ENCODE results near the gene STARD7. TPM values are rescaled to one million over a fixed set of nuclear protein-coding genes. Genes with fewer than 3 reads are reported as not detected.
A peak's percentile ranks its signal among the peaks of the same experiment; 100 is the strongest.

The STARD7 gene
- total and polyA plus RNA-seq, 10 of the 15 experiments (the other 5 are each of a cell fraction or from before 2014, with no cell fraction given): 85.4 to 237 (median 153) TPM

DNA sequence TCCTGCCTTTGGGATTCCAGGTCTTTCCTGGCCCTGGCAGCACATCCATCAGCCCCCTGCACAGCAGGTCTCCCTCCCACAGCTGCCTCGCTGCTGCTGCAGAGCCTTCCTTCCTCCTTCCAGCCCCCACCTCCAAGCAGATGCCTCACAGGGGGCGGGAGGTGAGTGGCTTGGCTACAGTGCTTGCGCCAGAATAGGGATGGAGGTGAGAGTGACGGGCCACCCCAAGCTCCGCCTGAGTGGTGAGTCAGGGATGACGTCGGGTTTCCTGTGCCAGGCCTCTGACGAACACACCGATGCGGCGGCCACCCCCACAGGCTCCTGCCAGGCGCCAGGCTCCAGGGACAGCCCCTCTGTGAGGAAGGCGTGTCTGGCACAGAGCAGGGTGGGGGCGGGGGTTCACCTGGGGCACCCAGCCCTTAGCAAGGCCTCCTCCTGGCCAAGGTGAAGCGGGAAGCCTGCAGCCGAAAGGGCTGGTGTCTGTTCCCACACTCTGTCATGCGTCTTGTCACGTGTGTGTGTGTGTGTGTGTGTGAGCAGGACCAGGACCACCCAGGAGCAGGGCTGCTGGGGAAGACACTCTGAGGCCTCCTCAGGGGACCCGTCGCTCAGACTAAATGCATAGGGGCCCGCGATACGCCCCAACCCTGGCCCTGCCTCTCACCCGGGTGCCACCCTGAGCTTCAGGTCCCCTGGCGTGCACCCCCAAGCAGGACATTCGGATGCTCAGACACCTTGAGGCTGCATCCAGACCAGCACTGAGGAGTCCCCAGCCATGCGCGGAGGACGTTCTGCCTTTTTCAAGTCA is 60.0 kb downstream of the STARD7 start:
- peak; percentile 52 for ATAC-seq
- ChIA-PET POLR2A (interaction anchor here (0.5 to 9.5 kb wide), 6 partner anchors 9 to 172 kb away, joined by 3 to 161 read pairs (median 5); no protein-coding TSS in a partner anchor), SMC1A (ENCODE audit: uncharacterized antibody, unreplicated experiment) (interaction anchor here (0.6 to 14.4 kb wide), 5 partner anchors 10 to 340 kb away, joined by 3 to 338 read pairs (median 52); partner anchors contain the start of gene ASTL), RAD21 (ENCODE audit: unreplicated experiment) (interaction anchor here (0.9 to 18.1 kb wide), 6 partner anchors 9 to 379 kb away, joined by 3 to 463 read pairs (median 34); partner anchors contain the start of gene ASTL), CTCF (interaction anchor here (0.6 to 14.4 kb wide), 6 partner anchors 9 to 113 kb away, joined by 3 to 535 read pairs (median 24); no protein-coding TSS in a partner anchor)
- Histone ChIP-seq H3K9me3 (replicated peaks; ENCODE audit: control insufficient read depth, insufficient read depth, low read length) (no peaks in the 10 kb centered on the region), H3K9ac (ENCODE audit: control insufficient read depth, insufficient read depth, low read length) (peak overlapping the region; percentile 49), H3K27me3 (replicated peaks in 1 of 2; ENCODE audit: control insufficient read depth in 2 of 2, insufficient read depth in 2 of 2, low read length in 1 of 2) (no peaks in the 10 kb centered on the region), H3K4me3 (no peak overlapping the region; the same call in 1 of the 2 replicates), H3K4me2 (ENCODE audit: control insufficient read depth, insufficient read depth) (peak overlapping the region; percentile 85), H4K20me1 (ENCODE audit: control insufficient read depth, insufficient read depth) (no peaks in the 10 kb centered on the region), H3K4me1 (ENCODE audit: control insufficient read depth, insufficient read depth, low read length) (peaks cover 37% of the 10 kb centered on the region), H3K79me2 (ENCODE audit: control insufficient read depth, insufficient read depth, low read length) (peaks cover 19% of the 10 kb centered on the region), H3K36me3 (ENCODE audit: control insufficient read depth in 2 of 2, insufficient read depth in 2 of 2, low read length in 1 of 2) (peaks cover 3 to 5% of the 10 kb centered on the region in 2 experiments; a peak in 1 of 4 replicates), H3K27ac (ENCODE audit: control insufficient read depth, insufficient read depth) (peak overlapping the region; percentile 89), H2AFZ (ENCODE audit: control insufficient read depth, low read depth, low read length) (peak overlapping the region; percentile 76)
- 19% methylated on average over 29 of the region's 29 CpGs for WGBS (ENCODE audit: insufficient coverage, insufficient replicate concordance, low lambda C conversion rate, missing lambda C conversion rate)
- peak; percentile 74 for DNase-seq (ENCODE audit: low read depth, low spot score)
- BruUV-seq (replicated peaks): no TSS peak
- intact Hi-C loops (cut with micrococcal nuclease; ENCODE audit: unreplicated experiment) (loop anchor here (5.0 kb wide), 2 partner anchors 189 to 379 kb away; partner anchors contain the start of gene NCAPH), in situ Hi-C loops (cut with MboI) (no loop called here)
- FAIRE-seq: peak; percentile 59
- TF ChIP-seq NR2C1 (IDR thresholded peaks at IDR 0.05): no peak
- TF ChIP-seq IRF4 (IDR thresholded peaks at IDR 0.05; ENCODE audit: low read depth, low read length): no peak
- TF ChIP-seq JUND (IDR thresholded peaks at IDR 0.05; ENCODE audit: low read depth, low read length): peak; percentile 78
- peak; percentile 76 to 87; a peak in 3 of 4 replicates for TF ChIP-seq IKZF2 (IDR thresholded peaks at IDR 0.05)
- TF ChIP-seq, protein P1, sequence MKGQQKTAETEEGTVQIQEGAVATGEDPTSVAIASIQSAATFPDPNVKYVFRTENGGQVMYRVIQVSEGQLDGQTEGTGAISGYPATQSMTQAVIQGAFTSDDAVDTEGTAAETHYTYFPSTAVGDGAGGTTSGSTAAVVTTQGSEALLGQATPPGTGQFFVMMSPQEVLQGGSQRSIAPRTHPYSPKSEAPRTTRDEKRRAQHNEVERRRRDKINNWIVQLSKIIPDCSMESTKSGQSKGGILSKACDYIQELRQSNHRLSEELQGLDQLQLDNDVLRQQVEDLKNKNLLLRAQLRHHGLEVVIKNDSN (IDR thresholded peaks at IDR 0.05; ENCODE audit: borderline replicate concordance, extremely low read length, insufficient read depth, low read depth, low read length): no peak
- TF ChIP-seq, protein P2, sequence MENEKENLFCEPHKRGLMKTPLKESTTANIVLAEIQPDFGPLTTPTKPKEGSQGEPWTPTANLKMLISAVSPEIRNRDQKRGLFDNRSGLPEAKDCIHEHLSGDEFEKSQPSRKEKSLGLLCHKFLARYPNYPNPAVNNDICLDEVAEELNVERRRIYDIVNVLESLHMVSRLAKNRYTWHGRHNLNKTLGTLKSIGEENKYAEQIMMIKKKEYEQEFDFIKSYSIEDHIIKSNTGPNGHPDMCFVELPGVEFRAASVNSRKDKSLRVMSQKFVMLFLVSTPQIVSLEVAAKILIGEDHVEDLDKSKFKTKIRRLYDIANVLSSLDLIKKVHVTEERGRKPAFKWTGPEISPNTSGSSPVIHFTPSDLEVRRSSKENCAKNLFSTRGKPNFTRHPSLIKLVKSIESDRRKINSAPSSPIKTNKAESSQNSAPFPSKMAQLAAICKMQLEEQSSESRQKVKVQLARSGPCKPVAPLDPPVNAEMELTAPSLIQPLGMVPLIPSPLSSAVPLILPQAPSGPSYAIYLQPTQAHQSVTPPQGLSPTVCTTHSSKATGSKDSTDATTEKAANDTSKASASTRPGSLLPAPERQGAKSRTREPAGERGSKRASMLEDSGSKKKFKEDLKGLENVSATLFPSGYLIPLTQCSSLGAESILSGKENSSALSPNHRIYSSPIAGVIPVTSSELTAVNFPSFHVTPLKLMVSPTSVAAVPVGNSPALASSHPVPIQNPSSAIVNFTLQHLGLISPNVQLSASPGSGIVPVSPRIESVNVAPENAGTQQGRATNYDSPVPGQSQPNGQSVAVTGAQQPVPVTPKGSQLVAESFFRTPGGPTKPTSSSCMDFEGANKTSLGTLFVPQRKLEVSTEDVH (IDR thresholded peaks at IDR 0.05; ENCODE audit: low read depth, partially characterized antibody): peak; percentile 40
- TF ChIP-seq BACH1 (IDR thresholded peaks at IDR 0.05; ENCODE audit: borderline replicate concordance): peak; percentile 53; the same call in 1 of the 2 replicates
- TF ChIP-seq ASH2L (IDR thresholded peaks at IDR 0.05; ENCODE audit: borderline replicate concordance, low read depth): no peak
- peak; percentile 97 for TF ChIP-seq CREM (IDR thresholded peaks at IDR 0.05; ENCODE audit: low read depth)
- no peak for TF ChIP-seq NFYA (IDR thresholded peaks at IDR 0.05; ENCODE audit: borderline replicate concordance, low read depth, low read length)
- peak; percentile 95 for TF ChIP-seq NBN (IDR thresholded peaks at IDR 0.05)
- TF ChIP-seq ZNF217 (IDR thresholded peaks at IDR 0.05): no peak
- no peak for TF ChIP-seq ZNF207 (IDR thresholded peaks at IDR 0.05; ENCODE audit: borderline replicate concordance)
- TF ChIP-seq, protein P3, sequence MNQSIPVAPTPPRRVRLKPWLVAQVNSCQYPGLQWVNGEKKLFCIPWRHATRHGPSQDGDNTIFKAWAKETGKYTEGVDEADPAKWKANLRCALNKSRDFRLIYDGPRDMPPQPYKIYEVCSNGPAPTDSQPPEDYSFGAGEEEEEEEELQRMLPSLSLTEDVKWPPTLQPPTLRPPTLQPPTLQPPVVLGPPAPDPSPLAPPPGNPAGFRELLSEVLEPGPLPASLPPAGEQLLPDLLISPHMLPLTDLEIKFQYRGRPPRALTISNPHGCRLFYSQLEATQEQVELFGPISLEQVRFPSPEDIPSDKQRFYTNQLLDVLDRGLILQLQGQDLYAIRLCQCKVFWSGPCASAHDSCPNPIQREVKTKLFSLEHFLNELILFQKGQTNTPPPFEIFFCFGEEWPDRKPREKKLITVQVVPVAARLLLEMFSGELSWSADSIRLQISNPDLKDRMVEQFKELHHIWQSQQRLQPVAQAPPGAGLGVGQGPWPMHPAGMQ (IDR thresholded peaks at IDR 0.05; ENCODE audit: borderline replicate concordance): no peak
- TF ChIP-seq, protein P4, sequence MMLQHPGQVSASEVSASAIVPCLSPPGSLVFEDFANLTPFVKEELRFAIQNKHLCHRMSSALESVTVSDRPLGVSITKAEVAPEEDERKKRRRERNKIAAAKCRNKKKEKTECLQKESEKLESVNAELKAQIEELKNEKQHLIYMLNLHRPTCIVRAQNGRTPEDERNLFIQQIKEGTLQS (IDR thresholded peaks at IDR 0.05; ENCODE audit: borderline replicate concordance, extremely low read depth, low read depth, low read length): no peak
- TF ChIP-seq CBFB (IDR thresholded peaks at IDR 0.05; ENCODE audit: low read depth): no peak

Measured in GM12878 (cell line).